ENCODE measurements around the gene PRDM5.
A peak's percentile ranks its signal among the peaks of the same experiment; 100 is the strongest.

PRDM5 gene

DNA sequence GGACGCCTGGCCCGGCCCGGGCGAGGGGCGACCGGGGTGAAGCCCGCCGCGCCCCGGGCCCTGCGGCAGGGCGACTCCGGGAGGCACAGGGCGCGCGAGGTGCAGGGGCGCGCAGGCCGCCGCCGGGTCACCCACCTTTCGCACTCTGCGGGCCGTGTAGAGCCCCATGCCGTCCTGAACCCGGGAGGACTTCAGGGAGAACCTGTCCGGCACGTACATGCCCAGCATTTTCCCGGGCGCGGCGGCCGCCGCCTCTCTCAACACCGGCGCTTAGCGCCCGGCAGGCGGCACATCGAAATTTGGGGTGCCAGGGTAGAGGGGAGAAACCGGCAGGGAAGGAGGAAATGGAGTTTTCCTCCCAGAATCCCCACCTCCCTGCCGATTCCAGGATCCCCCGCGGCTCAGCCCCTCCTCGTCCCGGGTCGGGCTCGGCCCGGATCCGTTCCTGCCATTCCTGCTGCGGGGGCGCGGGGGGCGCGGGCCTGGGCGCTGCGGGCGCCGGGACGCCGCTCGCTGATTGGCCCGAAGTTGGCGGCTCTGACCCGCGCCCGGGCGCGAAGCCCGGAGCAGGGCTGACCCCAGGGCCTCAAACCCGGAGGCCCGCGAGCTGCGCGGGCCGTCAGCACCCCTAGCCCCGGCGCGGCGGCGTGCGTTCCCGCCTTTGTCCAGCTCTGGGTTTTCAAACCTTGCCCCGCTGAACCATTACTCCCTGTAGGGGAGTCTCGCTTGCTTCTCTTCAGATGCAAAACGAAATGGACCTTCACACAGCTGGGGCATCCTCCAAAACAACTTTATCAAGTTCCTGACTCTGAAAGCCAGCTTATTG is at the start of gene PRDM5:
Gene PRDM5 (minus strand): TSS at position 346 of the 826 bp plus-strand sequence. CDS start 118 bp downstream, at position 228.
- Histone ChIP-seq H3K9ac (ENCODE audit: low read depth, low read length) (peak within 1 kb of the TSS; percentile 90), H3K9me3 (ENCODE audit: control insufficient read depth, insufficient read depth, low read length) (no peaks in the 10 kb centered on the region), H3K36me3 (ENCODE audit: insufficient read depth, low read length) (no peaks in the 10 kb centered on the region), H3K4me1 (ENCODE audit: insufficient read depth, low read length) (no peaks in the 10 kb centered on the region)

DNA sequence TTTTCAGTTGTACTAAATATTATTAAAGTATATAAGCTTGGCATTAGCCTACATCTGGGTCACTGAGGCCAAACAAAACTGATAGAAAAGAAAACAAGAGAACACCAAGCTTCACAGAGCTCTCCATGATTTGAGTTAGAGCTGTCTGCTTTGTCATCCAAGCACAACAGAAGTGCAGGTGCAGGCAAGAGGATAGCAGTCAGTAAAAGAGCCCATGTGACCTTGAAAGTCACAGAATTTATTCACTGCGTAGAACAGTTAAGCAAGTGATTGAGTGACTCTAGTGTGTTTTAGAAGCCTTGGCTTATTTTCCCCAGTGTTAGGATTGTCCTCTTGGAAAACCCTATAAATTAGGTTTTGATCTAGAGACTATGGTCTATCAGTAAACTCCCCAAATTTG is 49.4 kb upstream of the PRDM5 start:
- H3K36me3 ChIP-seq (ENCODE audit: insufficient read depth, low read length), result no peaks in the 10 kb centered on the region
- H3K9me3 ChIP-seq (ENCODE audit: control insufficient read depth, insufficient read depth, low read length), result no peaks in the 10 kb centered on the region
- H3K4me1 ChIP-seq (ENCODE audit: insufficient read depth, low read length), result no peaks in the 10 kb centered on the region
- no peak overlapping the region for H3K9ac ChIP-seq (ENCODE audit: low read depth, low read length)

DNA sequence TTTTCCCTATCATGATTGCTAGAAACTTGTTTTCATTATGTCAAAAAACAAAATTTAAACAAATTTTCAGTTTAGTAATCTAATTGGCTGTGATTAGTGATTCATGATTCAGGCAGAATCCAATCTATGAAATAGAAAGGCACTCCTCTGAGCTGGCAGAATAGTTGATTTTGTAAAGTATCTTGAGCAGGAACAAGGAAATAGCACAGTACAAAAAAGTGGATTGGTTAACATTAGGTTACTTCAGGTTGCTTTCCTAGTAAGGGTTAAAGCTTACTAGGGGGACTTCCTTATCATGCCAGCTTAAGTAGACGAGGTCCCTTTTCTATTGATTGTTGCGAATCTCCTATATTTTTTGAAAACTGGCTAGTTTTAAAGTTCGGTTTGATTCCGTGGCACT is 43.4 kb upstream of the PRDM5 start:
- Histone ChIP-seq H3K9me3 (ENCODE audit: control insufficient read depth, insufficient read depth, low read length) (no peaks in the 10 kb centered on the region), H3K36me3 (ENCODE audit: insufficient read depth, low read length) (no peaks in the 10 kb centered on the region), H3K4me1 (ENCODE audit: insufficient read depth, low read length) (peaks cover 10% of the 10 kb centered on the region; the same call in 1 of the 2 replicates), H3K9ac (ENCODE audit: low read depth, low read length) (no peak overlapping the region)

DNA sequence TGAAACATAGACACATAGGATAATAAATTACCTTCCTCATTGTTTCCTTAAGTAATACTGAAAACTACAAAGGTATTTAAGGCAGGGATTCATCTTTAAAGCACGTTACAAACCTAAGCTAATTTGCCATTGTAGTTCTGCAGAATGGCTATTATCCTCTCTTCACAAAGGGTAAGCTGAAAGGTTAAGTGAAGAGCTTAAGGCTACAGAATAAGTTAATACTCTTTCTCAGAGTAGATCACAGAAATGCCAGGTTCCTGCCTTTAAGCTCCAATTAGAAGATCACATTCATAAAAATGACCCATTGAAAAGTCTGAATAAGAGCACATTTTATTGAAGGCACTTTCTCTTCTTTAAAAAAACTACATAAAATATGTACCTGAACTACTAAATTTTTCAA is 42.1 kb upstream of the PRDM5 start:
- H3K9me3 ChIP-seq (ENCODE audit: control insufficient read depth, insufficient read depth, low read length), result no peaks in the 10 kb centered on the region
- no peak overlapping the region for H3K9ac ChIP-seq (ENCODE audit: low read depth, low read length)
- peaks cover 10% of the 10 kb centered on the region; the same call in 1 of the 2 replicates for H3K4me1 ChIP-seq (ENCODE audit: insufficient read depth, low read length)
- no peaks in the 10 kb centered on the region for H3K36me3 ChIP-seq (ENCODE audit: insufficient read depth, low read length)

DNA sequence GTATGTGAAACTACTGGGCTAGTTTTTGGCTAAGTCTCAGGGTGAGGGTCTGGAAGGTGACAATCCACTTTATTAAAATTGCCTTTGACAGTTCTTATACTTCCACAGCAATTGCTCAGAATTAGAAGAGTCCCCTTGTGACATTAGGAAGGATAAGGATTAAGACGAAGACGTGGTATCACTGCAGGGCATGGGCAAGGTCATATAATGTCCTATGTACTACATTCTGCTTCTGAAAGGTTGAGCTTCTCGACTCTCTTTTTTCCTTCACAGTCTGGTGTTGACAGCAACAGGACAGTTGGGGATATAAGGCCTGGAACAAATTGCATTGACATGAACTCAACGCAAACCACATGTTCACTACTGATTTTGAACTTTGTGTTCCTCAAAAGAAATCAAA is 40.9 kb upstream of the PRDM5 start:
- H3K36me3 ChIP-seq (ENCODE audit: insufficient read depth, low read length), result no peaks in the 10 kb centered on the region
- no peaks in the 10 kb centered on the region for H3K9me3 ChIP-seq (ENCODE audit: control insufficient read depth, insufficient read depth, low read length)
- H3K4me1 ChIP-seq (ENCODE audit: insufficient read depth, low read length), result peaks cover 10% of the 10 kb centered on the region; the same call in 1 of the 2 replicates
- no peak overlapping the region for H3K9ac ChIP-seq (ENCODE audit: low read depth, low read length)

DNA sequence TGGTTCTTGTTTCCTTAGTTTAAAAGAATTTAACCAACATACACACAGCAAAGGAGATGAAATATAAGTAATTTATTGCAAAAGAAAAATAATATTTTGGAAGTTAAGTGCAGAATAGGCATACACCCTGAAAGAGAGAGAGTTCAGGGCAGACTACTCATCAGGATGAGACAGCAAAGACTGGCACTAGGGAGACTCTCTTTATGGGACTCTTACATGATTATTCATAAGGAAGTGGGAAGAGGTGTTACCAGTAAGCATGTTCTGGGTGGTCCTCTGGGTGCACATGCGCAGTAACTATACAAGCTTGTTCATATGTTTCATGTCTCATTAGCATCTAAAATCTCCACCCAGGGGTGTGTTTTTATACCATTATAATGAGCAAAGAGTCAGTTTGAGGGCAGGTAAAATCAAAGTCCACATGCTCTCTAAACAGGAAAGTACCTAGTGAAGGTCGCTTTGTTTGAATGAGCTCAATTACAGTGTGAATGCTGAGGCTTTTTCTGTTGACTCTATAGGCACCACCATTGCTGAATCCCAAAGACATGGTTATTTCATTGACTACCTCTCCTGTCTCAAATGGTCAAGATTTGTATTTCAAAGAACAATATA is 38.2 kb upstream of the PRDM5 start:
- H3K36me3 ChIP-seq (ENCODE audit: insufficient read depth, low read length), result no peaks in the 10 kb centered on the region
- peaks cover 10% of the 10 kb centered on the region; the same call in 1 of the 2 replicates for H3K4me1 ChIP-seq (ENCODE audit: insufficient read depth, low read length)
- no peak overlapping the region for H3K9ac ChIP-seq (ENCODE audit: low read depth, low read length)
- H3K9me3 ChIP-seq (ENCODE audit: control insufficient read depth, insufficient read depth, low read length), result no peaks in the 10 kb centered on the region

DNA sequence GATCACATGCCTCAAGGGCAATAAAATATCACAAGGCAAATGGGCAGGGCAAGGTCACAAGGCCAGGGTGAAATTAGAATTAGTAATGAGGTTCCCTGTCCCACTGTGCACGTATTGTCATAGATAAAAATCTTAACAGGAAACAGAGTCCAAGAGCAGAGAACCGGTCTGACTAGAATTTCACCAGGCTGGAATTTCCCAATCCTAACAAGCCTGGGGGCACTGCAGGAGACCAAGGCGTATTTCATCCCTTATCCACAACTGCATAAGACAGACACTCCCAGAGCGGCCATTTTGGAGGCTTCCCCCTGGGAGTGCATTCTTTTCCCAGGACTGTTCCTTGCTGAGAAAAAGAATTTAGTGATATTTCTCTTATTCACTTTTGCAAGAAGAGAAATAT is 25.9 kb upstream of the PRDM5 start:
- Histone ChIP-seq H3K36me3 (ENCODE audit: insufficient read depth, low read length) (no peaks in the 10 kb centered on the region), H3K9ac (ENCODE audit: low read depth, low read length) (no peak overlapping the region), H3K4me1 (ENCODE audit: insufficient read depth, low read length) (no peaks in the 10 kb centered on the region), H3K9me3 (ENCODE audit: control insufficient read depth, insufficient read depth, low read length) (peaks cover 4% of the 10 kb centered on the region)

DNA sequence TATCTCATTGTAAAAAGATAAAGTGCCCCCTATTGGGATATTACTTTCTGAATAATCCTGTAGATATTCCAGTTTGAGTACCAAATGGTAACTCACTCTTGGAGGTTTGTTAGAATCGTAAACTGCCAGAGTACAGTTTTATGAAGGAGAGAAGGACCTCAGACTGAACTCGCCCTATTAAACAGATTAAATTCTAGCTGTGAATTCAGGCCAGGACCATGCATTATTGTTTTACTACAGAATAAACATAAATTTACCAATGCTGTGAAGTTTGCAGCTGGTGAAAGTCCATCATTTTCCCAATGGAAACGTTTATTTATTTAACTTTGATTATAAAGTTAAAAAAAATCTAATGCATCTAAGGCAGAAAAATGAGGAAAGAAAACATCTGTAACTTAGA is 20.2 kb upstream of the PRDM5 start:
- no peaks in the 10 kb centered on the region for H3K36me3 ChIP-seq (ENCODE audit: insufficient read depth, low read length)
- H3K9me3 ChIP-seq (ENCODE audit: control insufficient read depth, insufficient read depth, low read length), result no peaks in the 10 kb centered on the region
- no peaks in the 10 kb centered on the region for H3K4me1 ChIP-seq (ENCODE audit: insufficient read depth, low read length)
- H3K9ac ChIP-seq (ENCODE audit: low read depth, low read length), result no peak overlapping the region

DNA sequence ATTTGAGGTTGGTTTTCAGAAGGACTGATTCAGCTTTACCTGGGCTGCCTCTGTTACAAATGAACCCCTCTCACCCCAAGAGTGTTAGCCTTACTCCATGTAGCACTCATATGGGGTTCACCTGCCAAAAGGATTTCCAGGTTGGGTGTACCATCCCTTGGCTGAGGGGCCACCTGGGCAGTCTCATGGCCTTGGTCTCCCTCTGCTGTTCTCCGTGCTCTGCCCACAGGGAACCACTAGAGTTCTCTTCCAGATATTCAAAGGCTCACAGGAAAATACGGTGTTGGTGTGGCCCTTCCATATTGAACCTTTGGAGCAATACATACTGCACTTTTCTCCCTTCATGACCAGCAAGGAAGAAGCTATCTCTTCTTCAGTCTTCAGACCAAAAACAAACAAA is 18.0 kb upstream of the PRDM5 start:
- no peak overlapping the region for H3K9ac ChIP-seq (ENCODE audit: low read depth, low read length)
- H3K4me1 ChIP-seq (ENCODE audit: insufficient read depth, low read length), result no peaks in the 10 kb centered on the region
- no peaks in the 10 kb centered on the region for H3K9me3 ChIP-seq (ENCODE audit: control insufficient read depth, insufficient read depth, low read length)
- no peaks in the 10 kb centered on the region for H3K36me3 ChIP-seq (ENCODE audit: insufficient read depth, low read length)

DNA sequence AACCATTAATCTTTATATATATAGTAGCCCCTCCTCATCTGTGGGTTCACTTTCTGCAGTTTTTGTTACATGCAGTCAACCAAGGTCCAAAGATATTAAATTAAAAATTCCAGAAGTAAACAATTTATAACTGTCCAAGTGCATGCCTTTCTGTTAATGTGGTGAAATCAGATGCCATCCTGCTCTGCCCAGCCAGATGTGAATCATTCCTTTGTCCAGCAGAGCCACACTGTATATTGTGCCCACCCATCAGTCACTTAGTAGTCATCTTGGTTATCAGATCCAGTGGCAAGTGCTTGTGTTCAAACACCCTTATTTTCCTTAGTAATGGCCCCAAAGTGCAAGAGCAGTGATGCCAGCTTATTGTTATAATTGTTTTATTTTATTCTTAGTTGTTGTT is 17.2 kb upstream of the PRDM5 start:
- no peaks in the 10 kb centered on the region for H3K4me1 ChIP-seq (ENCODE audit: insufficient read depth, low read length)
- no peaks in the 10 kb centered on the region for H3K36me3 ChIP-seq (ENCODE audit: insufficient read depth, low read length)
- no peak overlapping the region for H3K9ac ChIP-seq (ENCODE audit: low read depth, low read length)
- no peaks in the 10 kb centered on the region for H3K9me3 ChIP-seq (ENCODE audit: control insufficient read depth, insufficient read depth, low read length)

DNA sequence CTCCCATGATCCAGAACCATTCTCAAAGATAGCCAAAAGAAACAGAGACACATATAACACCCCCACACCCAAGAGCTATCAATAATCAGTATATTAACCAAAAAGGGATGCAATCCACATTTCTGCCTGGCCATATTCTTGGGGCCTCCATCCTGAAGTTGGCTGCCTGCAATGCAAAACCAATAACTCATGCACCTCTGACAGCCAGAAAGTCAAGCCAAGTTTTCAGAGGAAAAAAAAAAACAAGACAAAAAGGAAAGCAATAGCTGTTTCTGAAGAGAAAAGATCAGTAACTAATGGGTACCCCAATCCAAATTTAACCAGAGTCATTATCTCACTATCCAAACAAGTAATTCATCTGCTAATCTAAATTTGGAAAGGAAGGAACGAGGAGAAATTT is 7.3 kb upstream of the PRDM5 start:
- Histone ChIP-seq H3K36me3 (ENCODE audit: insufficient read depth, low read length) (no peaks in the 10 kb centered on the region), H3K4me1 (ENCODE audit: insufficient read depth, low read length) (no peaks in the 10 kb centered on the region), H3K9me3 (ENCODE audit: control insufficient read depth, insufficient read depth, low read length) (no peaks in the 10 kb centered on the region), H3K9ac (ENCODE audit: low read depth, low read length) (no peak overlapping the region)

DNA sequence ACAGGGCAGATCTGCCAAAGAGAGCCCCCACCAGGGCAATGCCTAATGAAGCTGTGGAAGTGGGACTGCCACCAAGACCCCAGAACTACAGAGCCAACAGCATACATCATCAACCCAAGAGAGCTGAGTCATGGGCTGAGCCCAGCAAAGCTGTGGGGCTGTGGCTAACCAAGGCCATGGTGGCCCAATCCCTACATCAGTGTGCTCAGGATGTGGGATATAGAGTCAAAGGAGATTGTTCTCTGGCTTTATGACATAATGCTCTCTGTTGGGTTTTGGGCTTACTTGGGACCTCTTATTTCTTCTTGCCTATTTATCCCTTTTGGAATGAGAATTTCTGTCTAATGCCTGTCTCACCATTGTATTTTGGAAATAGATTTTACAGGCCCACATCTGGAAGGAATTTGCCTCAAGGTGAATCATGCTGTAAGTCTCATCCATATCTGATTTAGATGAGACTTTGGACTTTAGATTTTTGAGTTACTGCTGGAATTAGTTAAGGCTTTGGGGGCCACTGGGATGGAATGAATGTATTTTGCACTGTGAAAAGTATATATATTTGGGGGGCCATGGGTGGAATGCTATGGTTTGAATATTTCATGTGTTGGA is 5.4 kb upstream of the PRDM5 start:
- Histone ChIP-seq H3K9ac (ENCODE audit: low read depth, low read length) (no peak overlapping the region), H3K9me3 (ENCODE audit: control insufficient read depth, insufficient read depth, low read length) (no peaks in the 10 kb centered on the region), H3K4me1 (ENCODE audit: insufficient read depth, low read length) (no peaks in the 10 kb centered on the region), H3K36me3 (ENCODE audit: insufficient read depth, low read length) (no peaks in the 10 kb centered on the region)

DNA sequence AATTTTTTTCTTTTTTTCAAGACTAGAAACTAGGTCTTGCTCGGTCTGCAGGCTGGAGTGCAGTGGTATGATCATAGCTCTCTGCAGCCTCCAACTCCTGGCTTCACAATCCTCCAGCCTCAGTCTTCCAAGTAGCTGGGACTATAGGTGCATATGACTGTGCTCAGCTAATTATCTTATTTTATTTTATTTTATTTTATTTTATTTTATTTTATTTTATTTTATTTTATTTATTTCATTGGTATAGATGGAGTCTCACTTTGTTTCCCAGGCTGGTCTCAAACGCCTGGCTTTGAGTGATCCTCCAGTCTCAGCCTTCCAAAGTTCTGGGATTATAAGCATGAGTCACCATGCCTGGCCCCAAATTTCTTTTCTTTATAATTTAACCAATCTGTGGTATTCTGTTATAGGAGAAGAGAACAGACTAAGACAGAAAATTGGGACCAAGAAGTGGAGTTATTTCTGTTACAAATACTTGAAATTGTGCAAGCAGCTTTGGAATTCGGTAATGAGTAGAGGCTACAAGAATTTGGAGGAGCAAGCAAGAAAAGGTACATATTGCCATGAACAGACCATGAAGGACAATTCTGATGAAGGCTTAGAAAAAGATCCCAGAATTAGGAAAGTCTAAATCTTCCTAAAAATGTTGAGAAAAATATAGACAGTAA is 4.0 kb upstream of the PRDM5 start:
- no peaks in the 10 kb centered on the region for H3K36me3 ChIP-seq (ENCODE audit: insufficient read depth, low read length)
- no peaks in the 10 kb centered on the region for H3K4me1 ChIP-seq (ENCODE audit: insufficient read depth, low read length)
- H3K9me3 ChIP-seq (ENCODE audit: control insufficient read depth, insufficient read depth, low read length), result no peaks in the 10 kb centered on the region
- H3K9ac ChIP-seq (ENCODE audit: low read depth, low read length), result no peak overlapping the region

DNA sequence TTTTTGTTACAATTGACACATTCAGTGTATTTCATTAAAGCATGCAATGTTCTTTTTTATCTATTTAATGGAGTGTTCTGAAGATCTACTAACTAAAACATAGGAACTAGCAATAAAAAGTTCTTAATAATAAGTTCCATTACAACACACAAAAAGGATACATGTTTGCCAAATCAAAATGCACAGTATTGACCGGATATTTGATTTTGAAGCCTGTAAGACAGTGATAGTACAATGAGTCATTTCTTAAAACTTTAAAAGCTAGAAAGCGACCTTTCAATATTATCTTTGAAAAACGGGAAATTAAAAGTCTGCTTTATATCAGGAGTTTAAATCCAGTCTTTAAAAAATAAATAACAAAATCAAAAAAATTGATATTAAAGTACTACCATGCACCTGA is 2.4 kb upstream of the PRDM5 start:
- Histone ChIP-seq H3K36me3 (ENCODE audit: insufficient read depth, low read length) (no peaks in the 10 kb centered on the region), H3K9ac (ENCODE audit: low read depth, low read length) (no peak overlapping the region), H3K4me1 (ENCODE audit: insufficient read depth, low read length) (no peaks in the 10 kb centered on the region), H3K9me3 (ENCODE audit: control insufficient read depth, insufficient read depth, low read length) (no peaks in the 10 kb centered on the region)
